NCI-H1436 treated with DMSO at 0.1 percent for 48 hours (cell line): ENCODE measurements around the gene ATP5PF.
"Not testable (repeated sequence)": the region's sequence is repeated elsewhere in the genome, so short reads cannot be mapped to it uniquely, and the experiment has no call there.

Experiments
- DNase-seq: peaks from one replicate; lab custom pipeline; 2025; lab: John Stamatoyannopoulos, UW

Gene ATP5PF, protein sequence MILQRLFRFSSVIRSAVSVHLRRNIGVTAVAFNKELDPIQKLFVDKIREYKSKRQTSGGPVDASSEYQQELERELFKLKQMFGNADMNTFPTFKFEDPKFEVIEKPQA

GRCh38 chr21:25734904-25735645, at the start of gene ATP5PF, which contains the start of gene GABPA:
Gene ATP5PF, minus strand, starts transcription at chr21:25734904. Its CDS starts 5,110 bp downstream, at chr21:25729794.
Gene GABPA, plus strand, starts transcription at chr21:25734972. Its CDS starts 6,627 bp downstream, at chr21:25741599.
- peak; percentile 85 for DNase-seq

- DNase-seq = not testable (repeated sequence)
These were observed 43.6 kb upstream of the ATP5PF start for GRCh38 chr21:25778126-25778875.

DNA sequence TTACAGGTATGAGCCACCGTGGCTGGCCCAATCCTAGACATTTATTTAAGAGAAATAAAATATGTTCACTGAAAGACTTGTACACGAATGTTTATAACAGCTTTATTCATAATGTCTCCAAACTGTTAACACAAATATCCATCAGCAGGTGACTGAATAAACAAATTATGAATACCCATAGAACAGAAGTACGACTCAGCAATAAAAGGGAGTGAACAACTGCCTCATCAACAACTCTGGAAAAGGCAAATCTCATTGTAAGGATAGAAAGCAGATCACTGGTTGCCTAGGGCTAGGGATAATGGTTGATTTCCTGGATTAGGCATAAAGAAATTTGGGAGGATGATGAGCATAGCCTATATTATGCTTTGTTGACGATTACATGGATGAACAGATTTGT, 41.7 kb upstream of the ATP5PF start:
- no peak for DNase-seq

DNA sequence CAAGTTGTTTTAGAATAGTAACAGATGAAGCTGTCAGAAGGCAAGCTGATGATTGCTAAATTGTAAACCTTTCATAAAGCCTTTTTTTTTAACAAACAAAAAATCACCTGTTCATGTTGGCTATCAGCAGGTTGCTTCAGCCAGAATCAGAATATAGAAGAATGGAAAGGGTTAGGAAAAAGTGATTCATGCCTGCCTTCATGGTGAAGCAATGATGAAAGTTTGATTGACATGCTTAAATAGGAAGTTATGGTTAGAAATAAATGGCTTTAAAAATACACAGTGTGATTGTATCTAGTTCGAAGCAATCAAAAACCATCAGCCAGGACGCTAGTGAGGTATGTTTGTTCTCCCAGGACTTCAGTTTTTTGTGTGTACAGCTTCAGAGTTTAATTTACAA, 38.0 kb upstream of the ATP5PF start:
- DNase-seq = no peak

- no peak for DNase-seq
These were observed 33.2 kb upstream of the ATP5PF start for GRCh38 chr21:25767921-25768320.

- DNase-seq = no peak
These were observed 29.4 kb upstream of the ATP5PF start for GRCh38 chr21:25764065-25764464.

GRCh38 chr21:25760677-25761076, 26.0 kb upstream of the ATP5PF start:
- DNase-seq = no peak

DNA sequence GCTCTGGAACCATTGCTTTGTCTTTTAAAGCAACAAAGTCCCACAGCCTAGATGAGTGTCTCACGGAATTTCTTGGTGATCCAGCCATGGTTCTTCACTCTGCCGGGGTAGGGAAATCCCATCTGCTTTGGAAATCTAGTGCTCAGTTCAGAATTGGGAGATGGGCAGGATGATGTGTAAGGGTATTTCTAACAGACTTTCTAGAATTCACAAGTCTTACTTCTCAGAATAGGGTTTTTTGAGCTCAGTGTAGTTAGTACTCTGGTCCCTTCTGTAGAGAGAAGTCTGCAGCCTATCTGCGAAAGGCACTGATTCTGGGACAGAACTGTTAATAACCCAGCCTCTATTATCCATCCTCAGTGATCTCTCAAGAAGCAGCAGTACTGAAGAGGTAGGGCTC, 25.4 kb upstream of the ATP5PF start:
- DNase-seq = no peak

GRCh38 chr21:25759573-25759972, 24.9 kb upstream of the ATP5PF start:
- DNase-seq = no peak

- no peak for DNase-seq
These were observed 22.8 kb upstream of the ATP5PF start for GRCh38 chr21:25757531-25757930.

DNA sequence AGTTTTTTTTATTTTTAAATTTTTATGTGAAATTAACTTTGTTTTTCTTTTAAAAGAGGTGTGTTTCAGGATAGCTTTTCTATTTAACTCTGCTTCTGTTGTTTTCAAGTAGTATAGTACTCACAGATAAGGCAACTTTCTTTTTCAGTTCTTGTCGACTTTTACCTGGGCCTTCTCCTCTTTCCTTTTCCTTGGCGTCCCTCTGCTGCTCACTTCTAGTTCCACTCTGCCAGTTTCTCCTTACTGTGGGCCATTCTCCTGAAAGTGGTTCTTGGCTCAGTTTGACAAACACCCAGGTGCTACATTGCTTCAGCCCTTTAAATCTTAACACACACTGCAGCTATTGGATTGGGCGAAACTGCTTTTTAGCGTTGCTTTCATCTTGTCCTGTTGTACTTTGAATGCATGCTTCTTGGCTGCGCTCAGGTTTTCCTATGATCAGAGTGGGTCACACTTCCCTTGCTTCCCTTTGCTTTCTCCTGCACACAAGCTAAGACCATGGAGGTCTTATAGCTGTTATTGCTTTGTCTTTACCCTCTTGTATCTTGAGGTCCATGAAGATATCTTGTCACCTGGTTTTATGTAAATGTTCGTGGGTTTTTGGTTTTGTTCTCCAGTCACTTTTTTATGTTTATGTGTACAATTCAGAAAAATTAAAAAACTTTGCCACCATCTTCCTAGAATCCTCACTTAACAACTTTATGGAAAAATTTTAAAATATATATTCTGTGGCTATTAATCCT, 21.7 kb upstream of the ATP5PF start:
- no peak for DNase-seq

DNA sequence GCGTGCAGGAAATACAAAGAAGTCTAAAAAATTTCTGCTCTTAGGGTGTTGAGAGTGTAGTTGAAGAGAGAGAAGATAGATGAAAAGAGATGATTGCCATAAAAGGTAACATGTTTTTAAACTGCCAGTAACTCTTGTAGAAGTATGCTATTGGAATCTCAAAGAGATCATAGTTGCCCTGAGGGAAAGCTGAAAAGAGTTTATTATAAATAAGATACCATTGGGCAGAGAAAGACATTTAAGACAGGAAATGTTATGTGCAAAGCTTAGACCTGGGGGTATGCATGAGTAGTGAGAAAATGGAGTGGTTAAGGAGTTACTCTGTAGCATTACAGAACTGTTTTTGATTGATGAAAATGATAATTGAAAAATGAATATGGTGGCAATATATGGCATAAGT, 17.7 kb upstream of the ATP5PF start:
- DNase-seq = no peak

- no peak for DNase-seq
These were observed 15.4 kb upstream of the ATP5PF start for GRCh38 chr21:25750085-25750484.

DNA sequence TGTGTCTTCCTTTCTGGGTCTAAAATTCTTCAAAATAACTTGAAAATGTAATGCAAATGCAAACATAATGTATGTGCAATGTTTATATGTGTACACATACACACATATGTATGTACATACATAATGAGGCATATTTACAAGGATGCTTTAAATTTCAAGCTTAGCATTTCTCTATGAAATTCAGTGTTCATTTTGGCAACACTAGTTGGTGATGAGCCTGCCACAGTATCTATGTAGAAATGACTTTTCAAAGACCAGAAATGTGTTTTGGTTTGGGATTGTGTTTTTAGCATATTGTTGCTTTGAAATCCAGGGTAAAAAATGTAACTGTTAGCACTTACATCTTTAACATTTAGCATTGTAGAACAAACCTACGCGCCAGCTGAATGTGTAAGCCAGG, 10.2 kb upstream of the ATP5PF start:
- DNase-seq = no peak

DNA sequence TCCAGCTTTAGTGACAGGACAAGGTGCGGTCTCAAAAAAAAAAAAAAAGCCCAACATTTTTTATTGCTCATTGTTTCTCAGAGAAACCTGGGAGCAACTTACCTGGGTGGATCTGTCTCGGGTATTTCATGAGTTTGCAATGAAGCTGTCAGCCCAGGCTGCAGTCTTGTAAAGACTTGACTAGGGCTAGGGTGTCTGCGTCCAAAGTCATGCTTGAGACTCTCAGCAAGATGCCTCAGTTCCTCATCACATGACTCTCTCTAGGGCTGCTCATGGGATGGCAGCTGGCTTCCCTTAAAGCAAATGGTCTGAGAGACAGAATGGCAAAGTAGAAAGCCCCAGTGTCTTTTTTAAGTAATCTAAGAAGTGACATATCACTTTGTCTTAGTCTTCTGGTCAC, 8.2 kb upstream of the ATP5PF start:
- DNase-seq = no peak

- DNase-seq = no peak
These were observed 2.7 kb upstream of the ATP5PF start for GRCh38 chr21:25737421-25737820.

DNA sequence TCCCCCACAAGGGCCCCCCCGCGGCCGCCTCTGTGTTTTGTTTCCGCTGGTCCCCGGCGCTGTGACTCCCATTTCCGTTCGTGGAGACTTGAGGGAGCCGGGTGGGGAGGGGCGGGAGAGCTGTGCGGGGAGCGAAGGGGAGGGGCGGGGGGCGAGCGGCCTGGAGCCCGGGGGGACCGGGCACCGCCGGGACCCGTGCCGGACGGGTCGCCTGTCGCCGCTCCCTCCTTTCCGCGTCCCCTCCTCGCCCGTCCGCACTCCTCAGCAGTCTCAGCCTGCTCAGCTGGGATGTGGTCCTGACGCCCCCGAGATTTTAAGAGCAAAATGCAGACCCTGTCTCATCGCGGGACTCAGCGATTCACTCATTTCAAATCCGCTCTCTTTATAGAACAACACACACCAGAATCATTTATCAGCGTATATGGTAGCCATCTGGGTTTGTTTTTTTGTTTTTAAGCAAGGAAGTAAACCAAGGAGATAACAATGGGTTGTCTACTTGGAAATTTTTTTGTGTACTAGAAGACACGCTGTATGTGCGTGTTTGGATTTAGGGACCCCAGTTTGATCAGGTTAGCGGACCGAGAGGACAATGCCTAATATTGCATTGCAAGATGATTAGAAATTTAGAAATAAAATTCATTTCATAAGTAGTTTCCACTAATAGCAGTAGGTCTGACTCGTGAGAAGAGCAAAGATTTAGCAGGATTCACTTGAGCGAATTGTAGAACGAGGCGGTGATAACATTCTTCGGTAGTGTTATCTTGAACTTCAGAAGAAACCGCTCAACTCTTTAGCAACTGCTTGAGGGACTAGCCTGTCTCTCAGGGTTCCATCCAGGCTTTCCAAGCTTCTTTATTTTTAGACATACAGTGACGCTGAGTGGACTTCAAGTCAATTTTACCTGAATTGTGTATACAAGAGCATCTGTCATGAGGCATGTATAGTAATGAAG, 1.2 kb upstream of the ATP5PF start:
- DNase-seq = no peak

DNA sequence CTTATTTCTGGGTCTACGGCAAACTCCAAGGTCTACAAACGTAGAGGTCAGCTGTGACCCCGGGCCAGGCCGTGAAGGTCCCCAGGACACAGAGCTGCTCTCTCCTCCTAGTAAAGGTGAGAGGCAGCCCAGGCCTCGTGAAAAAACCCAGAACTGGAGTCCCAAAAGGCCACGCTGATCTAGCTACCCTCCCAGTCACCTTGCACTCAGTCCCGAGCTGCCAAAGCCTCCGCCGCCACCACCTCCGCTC, 125 bp downstream of the ATP5PF start:
- no peak for DNase-seq

- DNase-seq = no peak
These were observed 648 bp downstream of the ATP5PF start for GRCh38 chr21:25733859-25734653.

GRCh38 chr21:25732091-25732760, 2.5 kb downstream of the ATP5PF start:
- no peak for DNase-seq
